NOMO-1 treated with DMSO at 0.1 percent for 48 hours (cell line): Measurements from ENCODE around the gene DPYSL4.

Experiments
- DNase-seq: peaks from one replicate; lab custom pipeline; 2025; ENCODE audit not compliant: unreplicated experiment; lab: John Stamatoyannopoulos, UW

Gene DPYSL4

DNA sequence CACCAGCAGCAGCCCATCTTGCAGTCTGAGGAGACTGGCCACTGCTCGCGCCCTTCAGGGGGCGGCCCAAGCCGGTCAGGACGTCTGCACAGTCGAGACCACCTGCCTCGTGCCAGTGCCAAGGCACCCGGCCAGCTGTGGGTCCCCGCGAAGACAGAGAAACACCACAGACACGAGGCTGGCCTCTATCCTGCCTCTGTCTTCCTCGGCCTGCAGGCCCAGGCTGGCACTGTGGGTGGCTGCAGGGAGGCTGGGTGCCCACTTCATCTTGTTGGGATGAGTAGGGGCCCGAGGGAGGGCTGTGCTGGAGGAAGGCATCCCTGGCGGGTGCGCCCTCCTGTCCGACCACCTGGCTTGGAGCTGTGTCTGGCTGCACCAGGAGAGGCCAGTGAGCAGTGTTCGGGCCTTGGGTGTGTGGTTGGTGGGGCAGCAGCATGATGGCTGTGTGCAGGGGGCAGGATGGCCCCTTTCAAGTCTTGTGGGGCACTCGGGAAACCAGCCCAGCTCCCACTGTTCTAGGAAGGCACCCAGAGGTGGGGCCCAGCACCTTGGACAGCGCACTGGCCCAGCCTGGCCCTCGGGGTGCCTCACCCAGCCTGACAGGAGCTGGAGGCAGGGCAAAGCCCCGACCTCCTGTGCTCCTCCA lies 7.3 kb downstream of the DPYSL4 start:
- no peak for DNase-seq

GRCh38 chr10:132194726-132195125 lies 8.0 kb downstream of the DPYSL4 start:
- no peak for DNase-seq

DNA sequence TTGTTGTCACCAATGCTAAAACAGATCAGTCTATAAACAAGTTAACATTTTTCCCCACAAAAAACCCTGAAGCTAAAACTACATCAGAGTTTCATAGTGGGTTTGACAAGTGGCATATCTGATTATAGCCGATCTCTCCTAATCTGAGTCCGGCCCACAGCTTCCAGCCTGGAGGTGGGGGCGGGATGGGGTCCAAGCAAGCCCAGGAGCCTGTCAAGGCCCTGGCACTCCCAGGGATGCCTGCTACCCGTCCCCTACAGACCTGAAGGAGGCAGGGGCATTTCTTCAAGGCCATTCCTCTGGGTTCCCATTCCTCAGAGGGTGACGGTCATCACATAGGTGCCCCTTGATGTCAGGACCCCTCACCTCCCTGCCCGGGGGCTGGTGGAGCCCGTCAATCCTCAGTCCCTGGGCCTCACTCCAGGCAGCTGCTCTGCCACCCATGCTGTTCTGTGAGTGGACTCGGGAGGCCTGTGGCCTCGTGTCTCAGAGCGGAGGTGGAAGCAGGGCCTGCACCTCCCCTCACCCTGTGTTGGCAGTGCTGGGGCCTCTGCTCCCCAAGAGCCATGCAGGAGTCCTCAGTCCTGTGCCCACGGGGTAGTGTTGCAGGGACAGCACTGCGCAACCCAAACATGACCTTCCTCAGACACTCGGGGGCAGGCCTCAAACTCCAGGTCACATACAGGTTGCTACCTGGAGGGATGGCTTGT lies 8.8 kb downstream of the DPYSL4 start:
- no peak for DNase-seq

DNA sequence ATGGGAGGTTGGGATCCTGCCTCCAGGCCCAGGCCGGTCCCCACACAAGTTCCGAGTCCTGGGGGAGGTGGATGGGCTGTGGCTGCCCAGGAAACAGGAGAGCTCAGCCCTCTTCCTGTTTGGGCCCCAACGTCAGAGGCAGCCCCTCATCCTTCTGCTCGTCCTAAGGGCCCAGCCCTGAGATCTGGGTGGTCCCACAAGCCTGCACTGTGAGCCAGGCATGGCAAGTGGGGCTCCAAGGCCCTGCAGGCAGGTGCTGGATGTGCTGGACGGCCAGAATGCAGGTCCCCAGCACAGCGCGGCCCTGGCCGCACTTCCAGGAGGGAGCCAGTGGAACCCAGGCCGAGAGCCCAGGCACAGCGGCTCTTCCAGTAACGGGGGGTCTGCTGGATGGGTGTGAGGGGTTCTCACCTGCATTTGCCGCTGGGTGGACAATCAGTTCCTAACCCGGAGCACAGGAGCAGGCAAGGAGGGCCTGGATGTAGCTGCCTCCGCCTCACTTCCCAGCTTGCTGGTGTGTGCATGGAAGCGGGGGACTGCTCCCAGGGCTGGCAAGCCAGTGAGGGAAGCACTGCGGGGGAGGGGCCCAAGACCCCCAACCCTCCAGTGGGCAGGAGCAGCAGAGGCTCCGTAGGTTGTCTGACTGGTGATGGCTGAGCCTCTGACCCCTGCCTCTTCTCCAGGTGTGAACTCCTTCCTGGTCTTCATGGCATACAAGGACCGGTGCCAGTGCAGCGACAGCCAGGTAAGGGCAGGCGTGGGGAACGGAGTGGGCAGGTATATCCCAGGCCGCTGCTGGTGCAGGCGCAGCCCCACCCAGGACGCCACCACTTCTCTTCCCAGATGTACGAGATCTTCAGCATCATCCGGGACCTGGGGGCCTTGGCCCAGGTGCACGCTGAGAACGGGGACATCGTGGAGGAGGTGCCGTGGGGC lies 9.7 kb downstream of the DPYSL4 start:
- no peak for DNase-seq

DNA sequence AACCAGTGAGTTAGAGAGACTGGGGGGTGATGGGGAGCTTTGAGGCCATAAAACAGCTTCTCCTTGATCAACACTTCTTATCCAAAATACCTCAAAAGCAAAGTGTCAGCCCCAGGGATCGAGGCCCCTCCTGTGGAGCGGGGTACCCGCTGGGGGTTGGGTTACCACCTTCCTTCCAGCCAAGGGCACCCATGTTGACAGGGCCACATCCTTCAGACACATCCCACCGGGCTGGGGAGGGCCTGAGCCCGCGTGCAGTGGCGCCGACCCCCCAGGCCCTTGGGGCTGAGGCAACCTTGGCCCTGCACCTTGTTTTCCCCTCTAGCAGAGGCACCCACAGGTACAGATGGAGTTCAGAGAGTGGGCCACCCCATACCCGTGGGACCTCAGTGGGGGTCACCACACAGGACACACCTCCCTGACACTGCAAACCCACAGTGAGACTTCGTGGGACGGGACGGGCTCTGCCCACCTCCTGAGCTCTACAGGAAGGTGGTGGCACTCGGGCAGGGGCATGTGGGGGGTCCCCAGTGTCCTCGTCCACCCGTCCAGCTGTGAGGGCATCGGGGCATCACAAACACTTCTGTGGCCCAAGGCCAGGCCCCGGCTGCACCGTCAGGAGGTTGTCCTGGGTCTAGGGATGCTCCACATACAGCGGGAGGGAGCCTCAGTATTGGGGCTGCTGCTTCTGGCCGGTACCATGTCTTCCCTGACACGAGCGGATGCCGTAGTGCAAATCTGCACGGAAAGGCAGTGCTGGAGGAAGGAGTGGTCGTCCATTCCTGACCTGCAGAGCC lies 10.7 kb downstream of the DPYSL4 start:
- DNase-seq: no peak

- DNase-seq: no peak
Measured at GRCh38 chr10:132198068-132198370, 11.3 kb downstream of the DPYSL4 start.

- DNase-seq: no peak
Measured at GRCh38 chr10:132198381-132199181, 11.8 kb downstream of the DPYSL4 start.

GRCh38 chr10:132199268-132199853 lies 12.6 kb downstream of the DPYSL4 start:
- DNase-seq: no peak

DNA sequence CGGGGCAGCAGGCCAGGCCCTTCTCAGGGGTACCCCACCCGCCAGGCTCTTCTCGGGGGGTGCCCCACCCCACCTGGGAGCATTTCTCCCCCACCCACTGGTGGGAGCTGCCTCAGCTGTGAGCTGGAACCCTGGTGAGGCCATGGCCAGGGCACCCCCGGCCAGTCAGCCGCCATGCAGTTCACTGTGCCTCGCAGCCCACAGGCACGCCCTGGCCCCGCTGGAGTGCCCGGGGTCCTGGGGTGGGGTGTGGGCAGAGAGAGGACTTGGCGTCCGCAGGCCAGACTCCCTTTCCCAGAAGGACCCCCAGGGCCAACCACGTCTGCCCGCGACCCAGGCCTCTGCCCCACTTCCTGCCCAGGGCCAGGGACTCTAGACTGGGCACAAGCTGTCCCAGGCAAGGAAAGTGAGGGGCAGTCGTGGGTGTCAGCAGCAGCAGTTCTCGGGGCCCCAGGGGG lies 13.1 kb downstream of the DPYSL4 start:
- no peak for DNase-seq

DNA sequence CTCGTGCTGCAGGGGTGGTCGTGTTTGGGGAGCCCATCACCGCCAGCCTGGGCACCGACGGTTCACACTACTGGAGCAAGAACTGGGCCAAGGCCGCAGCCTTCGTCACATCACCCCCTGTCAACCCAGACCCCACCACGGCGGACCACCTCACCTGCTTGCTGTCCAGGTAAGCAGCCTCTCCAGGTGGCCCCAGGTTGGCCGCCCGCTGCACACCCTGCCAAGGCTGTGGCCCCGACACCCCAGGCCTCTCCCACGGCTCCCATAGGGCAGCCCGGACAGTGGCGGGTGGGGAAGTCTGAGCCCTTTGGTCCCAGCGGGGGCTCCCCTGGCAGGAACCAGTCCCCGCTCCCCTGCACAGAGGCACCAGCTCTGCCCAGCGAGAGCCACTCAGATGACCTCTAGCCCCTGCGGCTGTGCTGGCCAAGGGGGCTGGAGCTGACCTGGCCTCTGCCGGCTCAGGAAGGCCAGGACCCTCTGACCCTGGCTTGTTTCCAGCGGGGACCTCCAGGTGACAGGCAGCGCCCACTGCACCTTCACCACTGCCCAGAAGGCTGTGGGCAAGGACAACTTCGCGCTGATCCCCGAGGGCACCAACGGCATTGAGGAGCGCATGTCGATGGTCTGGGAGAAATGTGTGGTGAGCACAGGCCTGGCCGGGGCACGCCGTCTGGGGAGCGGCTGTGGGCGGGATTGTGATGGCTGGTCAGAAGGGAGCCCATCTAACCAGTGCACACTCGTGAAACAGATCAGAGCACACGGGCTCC lies 13.8 kb downstream of the DPYSL4 start:
- no peak for DNase-seq

DNA sequence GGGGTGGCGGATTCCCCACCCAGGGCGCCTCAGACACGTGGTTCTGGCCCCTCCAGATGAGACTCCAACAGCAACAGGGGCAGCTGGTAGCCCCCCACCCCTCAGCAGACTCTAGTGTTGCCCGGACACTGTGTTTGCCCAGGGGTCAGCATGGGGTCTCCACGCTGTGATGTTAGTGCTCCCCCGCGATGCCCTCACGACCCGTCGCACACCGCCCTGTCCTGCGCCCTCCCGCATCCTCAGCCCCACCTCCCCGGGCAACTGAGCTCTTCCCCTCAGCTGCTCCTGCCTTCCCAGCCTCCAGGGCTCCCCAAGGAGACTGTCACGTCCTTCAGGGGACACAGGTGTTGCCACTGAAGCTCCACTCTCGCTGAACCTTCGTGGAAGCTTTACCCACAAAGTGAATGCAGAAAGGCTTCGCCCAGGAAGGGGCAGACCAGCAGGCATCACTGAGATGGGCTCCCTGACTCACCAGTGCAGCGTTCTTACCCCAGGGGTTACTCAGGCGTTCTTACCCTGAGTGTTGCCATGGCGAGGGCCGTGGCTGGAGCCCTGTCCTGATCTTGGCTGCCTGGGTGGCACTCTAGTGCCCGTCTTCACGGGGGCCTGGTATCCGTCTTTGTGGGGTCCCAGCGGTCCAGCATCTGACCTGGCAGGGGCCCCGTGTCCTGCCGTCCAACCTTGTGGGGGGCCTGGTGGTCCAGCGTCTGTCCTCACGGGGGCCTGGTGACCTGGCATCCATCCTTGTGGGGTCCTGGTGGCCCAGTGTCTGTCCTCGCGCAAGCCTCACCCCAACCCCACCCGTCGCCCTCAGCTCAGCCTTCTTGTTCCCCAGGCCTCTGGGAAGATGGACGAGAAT lies 14.6 kb downstream of the DPYSL4 start:
- no peak for DNase-seq

DNA sequence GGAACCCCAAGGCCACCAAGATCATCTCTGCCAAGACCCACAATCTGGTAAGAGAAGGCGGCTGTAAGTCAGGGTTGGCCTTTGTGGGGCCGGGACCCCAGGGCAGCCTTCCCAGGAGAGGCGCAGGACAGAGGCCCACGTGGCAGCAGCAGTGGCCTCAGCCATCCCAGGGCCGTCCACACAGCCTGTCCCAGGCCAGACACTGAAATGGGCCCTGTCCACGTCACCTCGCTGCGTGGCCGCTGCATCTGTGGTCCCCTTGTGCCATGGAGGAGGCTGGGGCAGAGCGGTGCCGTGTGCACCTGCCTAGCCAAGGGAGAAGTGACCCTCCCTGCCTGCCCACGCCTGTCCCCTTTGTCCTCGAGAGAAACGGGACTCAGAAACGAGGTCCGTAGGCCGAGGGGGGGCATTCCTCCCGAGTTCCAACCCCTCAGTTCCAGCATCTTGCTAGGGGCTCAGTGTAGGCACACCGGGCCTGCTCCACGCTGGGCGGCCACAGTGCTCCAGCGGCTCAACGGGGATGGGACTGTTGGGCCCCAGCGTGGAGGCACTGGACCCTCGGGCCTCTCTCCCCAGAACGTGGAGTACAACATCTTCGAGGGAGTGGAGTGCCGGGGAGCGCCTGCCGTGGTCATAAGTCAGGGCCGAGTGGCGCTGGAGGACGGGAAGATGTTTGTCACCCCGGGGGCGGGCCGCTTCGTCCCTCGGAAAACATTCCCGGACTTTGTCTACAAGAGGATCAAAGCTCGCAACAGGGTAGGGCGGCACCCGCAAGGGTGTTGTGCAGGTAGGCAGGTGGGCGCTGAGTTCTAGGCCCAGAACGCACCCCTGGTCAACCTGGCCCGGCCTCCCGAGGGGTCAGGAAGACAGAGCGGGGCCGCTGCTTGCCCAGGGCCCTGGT lies 15.6 kb downstream of the DPYSL4 start:
- no peak for DNase-seq

DNA sequence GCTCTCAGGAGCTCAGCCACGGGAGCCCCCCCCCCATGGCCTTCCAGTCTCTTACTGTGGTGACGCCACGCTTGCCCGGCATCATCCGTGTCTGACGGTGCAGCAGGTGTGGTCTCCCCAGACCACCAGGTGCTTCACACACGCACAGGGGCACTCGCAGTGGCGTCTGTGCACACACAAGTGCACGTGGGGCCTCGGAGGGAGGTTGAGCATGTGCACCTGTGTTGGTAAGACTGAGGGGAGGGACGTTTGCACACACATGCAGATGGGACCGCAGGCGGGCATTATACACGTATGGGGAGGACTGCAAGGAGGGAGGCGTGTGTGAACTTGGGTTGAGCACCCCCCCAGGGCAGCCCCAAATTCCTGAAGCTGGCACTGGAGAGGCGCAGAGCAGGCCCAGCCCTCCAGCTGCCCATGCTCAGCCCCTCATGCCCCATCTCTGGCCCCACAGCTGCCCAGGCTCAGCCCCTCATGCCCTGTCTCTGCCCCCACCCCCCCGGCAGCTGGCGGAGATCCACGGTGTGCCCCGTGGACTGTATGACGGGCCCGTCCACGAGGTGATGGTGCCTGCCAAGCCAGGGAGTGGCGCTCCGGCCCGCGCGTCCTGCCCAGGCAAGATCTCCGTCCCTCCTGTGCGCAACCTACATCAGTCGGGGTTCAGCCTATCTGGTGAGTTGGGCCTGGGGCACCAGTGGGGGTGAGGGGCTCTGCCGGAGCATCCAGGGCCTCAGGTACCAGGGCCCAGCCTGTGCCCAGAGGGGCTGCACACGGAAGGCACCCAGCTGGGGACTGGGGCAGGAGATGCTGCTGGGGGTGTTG lies 16.7 kb downstream of the DPYSL4 start:
- DNase-seq: no peak

- no peak for DNase-seq
Measured at GRCh38 chr10:132204078-132204780, 17.5 kb downstream of the DPYSL4 start.

GRCh38 chr10:132204781-132205473 lies 18.2 kb downstream of the DPYSL4 start:
- no peak for DNase-seq
